Nephron progenitor cell (in vitro differentiated cells): ENCODE measurements around the gene FOXP4.

ENCODE experiments used
- DNase-seq: peaks from one replicate; pipeline ENCODE4 v3.0.0; 2021
- H3K27ac Mint-ChIP-seq: 2 replicates; pipeline ENCODE4 v1.8.0; 2021; ENCODE audit warnings: mild to moderate bottlenecking, moderate library complexity, mixed read lengths
- H3K27me3 Mint-ChIP-seq: 2 replicates; pipeline ENCODE4 v1.8.0; 2021; ENCODE audit warnings: mild to moderate bottlenecking, low read depth, mixed read lengths; ENCODE audit not compliant: poor library complexity
- H3K36me3 Mint-ChIP-seq: 2 replicates; pipeline ENCODE4 v1.8.0; 2021; ENCODE audit warnings: low read depth, mixed read lengths
- H3K4me1 Mint-ChIP-seq: 2 replicates; pipeline ENCODE4 v1.8.0; 2021; ENCODE audit warnings: mixed read lengths
- H3K4me3 Mint-ChIP-seq: 2 replicates; pipeline ENCODE4 v1.8.0; 2021; ENCODE audit warnings: mild to moderate bottlenecking, moderate library complexity, mixed read lengths
- H3K9me3 Mint-ChIP-seq: 2 replicates; pipeline ENCODE4 v1.8.0; 2021; ENCODE audit warnings: mild to moderate bottlenecking, moderate library complexity, mixed read lengths
- CTCF ChIP-seq: fragments of 200-600 bp; sonication (generic); IDR thresholded peaks from 2 replicates; pipeline ENCODE4 v1.5.0; 2021; ENCODE audit warnings: antibody characterized with exemption

FOXP4 gene

DNA sequence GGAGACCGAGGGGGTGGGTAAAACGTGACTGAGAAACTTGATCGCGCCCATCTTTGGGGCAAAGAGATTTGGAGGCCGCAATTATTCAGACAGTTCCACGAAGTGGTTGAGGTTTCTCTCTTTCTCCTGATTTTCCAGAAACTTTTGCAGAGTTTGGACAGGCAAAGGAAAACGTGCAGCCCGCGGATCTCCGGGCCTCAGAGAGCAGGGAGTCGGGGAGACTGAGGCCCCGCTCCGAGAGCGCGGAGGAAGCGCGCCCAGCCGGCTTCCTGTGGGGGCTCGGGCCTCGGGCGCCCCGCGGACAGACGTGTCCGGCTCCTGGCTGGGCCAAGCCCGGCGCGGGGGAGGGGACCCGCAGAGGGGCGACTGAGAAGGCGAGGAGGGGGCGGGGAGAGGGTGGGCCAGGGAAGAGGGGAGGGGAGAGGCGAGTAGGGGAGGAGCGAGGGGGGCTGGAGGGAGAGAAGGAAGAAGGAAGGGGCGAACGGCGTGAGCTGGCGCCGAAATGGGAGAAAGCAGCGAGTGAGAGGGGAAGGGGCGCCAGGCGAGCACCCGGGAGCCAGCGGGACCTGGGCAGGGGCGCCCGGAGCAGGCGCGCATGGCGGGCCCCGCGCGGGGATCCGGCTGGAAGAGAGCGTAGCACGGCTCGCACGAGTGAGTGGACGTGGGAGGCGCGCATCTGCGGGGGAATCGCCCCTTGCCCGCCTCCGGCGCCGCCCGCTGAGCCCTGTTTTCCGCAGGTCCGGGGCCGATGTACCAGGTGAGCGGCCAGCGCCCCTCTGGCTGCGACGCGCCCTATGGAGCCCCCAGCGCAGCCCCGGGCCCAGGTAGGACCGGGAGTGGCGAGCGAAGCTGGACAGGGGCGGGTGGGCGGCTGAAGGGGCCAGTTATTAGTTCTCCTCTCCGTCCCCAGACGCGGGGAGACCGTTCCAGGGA, 92.1 kb downstream of the FOXP4 start, which contains the start of gene MDFI:
MDFI (plus strand) TSS at position 467 of the 933 bp plus-strand sequence; CDS start at position 749, 282 bp downstream.
- Mint-ChIP-seq H3K27me3 (peaks cover 38% of the 10 kb centered on the region), H3K9me3 (no peaks in the 10 kb centered on the region), H3K27ac (peak within 1 kb of the TSS; percentile 89), H3K4me3 (peak within 1 kb of the TSS; percentile 86), H3K36me3 (peaks cover 14% of the 10 kb centered on the region), H3K4me1 (peaks cover 70% of the 10 kb centered on the region)
- no peak for TF ChIP-seq CTCF
- DNase-seq: peak; percentile 78

GRCh38 chr6:41638935-41639808, 93.0 kb downstream of the FOXP4 start:
- Mint-ChIP-seq H3K4me1 (peaks cover 79% of the 10 kb centered on the region), H3K27ac (peak overlapping the region; percentile 89), H3K9me3 (no peaks in the 10 kb centered on the region), H3K27me3 (peaks cover 33% of the 10 kb centered on the region), H3K36me3 (peaks cover 14% of the 10 kb centered on the region), H3K4me3 (peak overlapping the region; percentile 86)
- DNase-seq: peak; percentile 57
- TF ChIP-seq CTCF: no peak

DNA sequence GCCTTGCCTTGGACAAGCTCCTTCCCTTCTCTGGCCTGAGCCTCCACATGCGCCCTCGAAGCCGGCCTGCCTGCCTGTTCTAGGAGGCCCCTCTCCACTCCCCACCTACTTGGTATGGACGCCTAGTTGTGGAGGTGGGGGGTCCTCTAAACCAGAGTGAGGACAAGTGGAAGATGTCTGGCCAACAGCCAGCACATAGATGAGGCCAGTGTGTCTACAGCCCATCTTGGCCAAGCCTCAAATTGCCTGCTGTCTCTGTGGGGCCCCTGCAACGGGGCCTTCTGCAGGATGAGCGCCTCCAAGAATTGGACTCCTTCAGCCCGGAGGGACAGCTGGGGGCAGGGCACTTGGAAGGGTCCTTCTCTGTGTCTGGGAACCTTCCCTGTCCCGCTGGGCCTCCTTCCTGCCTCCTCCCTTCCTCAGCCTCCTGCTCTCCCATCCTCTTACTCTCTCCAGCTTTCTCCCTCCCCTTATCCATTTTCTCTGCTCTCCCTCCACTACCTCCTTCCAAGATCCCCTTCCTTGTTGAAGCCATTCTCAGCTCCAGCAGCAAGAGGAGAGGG, 93.7 kb downstream of the FOXP4 start:
- no peak for DNase-seq
- peaks cover 14% of the 10 kb centered on the region for H3K36me3 Mint-ChIP-seq
- peaks cover 29% of the 10 kb centered on the region for H3K27me3 Mint-ChIP-seq
- H3K4me3 Mint-ChIP-seq: peak overlapping the region; percentile 86
- TF ChIP-seq CTCF: no peak
- H3K27ac Mint-ChIP-seq: no peak overlapping the region
- no peaks in the 10 kb centered on the region for H3K9me3 Mint-ChIP-seq
- peaks cover 79% of the 10 kb centered on the region for H3K4me1 Mint-ChIP-seq

- Mint-ChIP-seq H3K4me3 (peak overlapping the region; percentile 86), H3K9me3 (no peaks in the 10 kb centered on the region), H3K4me1 (peaks cover 79% of the 10 kb centered on the region), H3K36me3 (peaks cover 14% of the 10 kb centered on the region), H3K27ac (no peak overlapping the region), H3K27me3 (peaks cover 24% of the 10 kb centered on the region)
- no peak for DNase-seq
- no peak for TF ChIP-seq CTCF
Measured at GRCh38 chr6:41640426-41640825, 94.2 kb downstream of the FOXP4 start.

GRCh38 chr6:41641352-41641925, 95.3 kb downstream of the FOXP4 start:
- Mint-ChIP-seq H3K4me3 (peak overlapping the region; percentile 62), H3K9me3 (no peaks in the 10 kb centered on the region), H3K27ac (peak overlapping the region; percentile 37), H3K27me3 (peaks cover 13% of the 10 kb centered on the region), H3K4me1 (peaks cover 85% of the 10 kb centered on the region), H3K36me3 (peaks cover 19% of the 10 kb centered on the region)
- no peak for DNase-seq
- no peak for TF ChIP-seq CTCF
